OCI-LY1 (cell line): ENCODE measurements around the gene GABRG3.

Experiments used
- H2AFZ ChIP-seq: fragments of 200-600 bp; sonication (generic), shearing (Covaris generic); 2 replicates; pipeline ENCODE4 v1.6.0; 2014; ENCODE audit warnings: antibody characterized with exemption, mild to moderate bottlenecking, low read length
- H3F3A ChIP-seq: fragments of 200-600 bp; sonication (generic), shearing (Covaris generic); 2 replicates; pipeline ENCODE4 v1.6.0; 2014; ENCODE audit warnings: mild to moderate bottlenecking, antibody characterized with exemption, low read length, moderate library complexity; ENCODE audit not compliant: insufficient read depth
- H3K27ac ChIP-seq: fragments of 200-600 bp; sonication (generic); 2 replicates; pipeline ENCODE4 v1.5.1; 2014; ENCODE audit warnings: low read length, mixed run types, mild to moderate bottlenecking, low read depth; ENCODE audit not compliant: poor library complexity, severe bottlenecking
- H3K27me3 ChIP-seq: fragments of 200-600 bp; sonication (generic); 2 replicates; pipeline ENCODE4 v1.6.0; 2014; ENCODE audit warnings: antibody characterized with exemption, mild to moderate bottlenecking, low read length, moderate library complexity; ENCODE audit not compliant: insufficient read depth
- H3K36me3 ChIP-seq: fragments of 200-600 bp; sonication (generic); 2 replicates; pipeline ENCODE4 v1.6.1; 2014; ENCODE audit warnings: mild to moderate bottlenecking, antibody characterized with exemption, low read length, moderate library complexity, mixed read lengths; ENCODE audit not compliant: insufficient read depth
- H3K4me1 ChIP-seq: fragments of 200-600 bp; sonication (generic); 2 replicates; pipeline ENCODE4 v1.5.1; 2014; ENCODE audit warnings: mild to moderate bottlenecking, low read length, moderate library complexity; ENCODE audit not compliant: insufficient read depth, severe bottlenecking
- H3K4me2 ChIP-seq: fragments of 200-600 bp; sonication (generic), shearing (Covaris generic); 2 replicates; pipeline ENCODE4 v1.6.1; 2014; ENCODE audit warnings: low read length
- H3K4me3 ChIP-seq: fragments of 200-600 bp; sonication (generic); 2 replicates; pipeline ENCODE4 v1.5.1; 2014; ENCODE audit warnings: low read length, low read depth, mild to moderate bottlenecking, mixed read lengths; ENCODE audit not compliant: poor library complexity, severe bottlenecking
- H3K79me2 ChIP-seq: fragments of 200-600 bp; shearing (Covaris generic); 2 replicates; pipeline ENCODE4 v1.6.1; 2016; ENCODE audit warnings: mixed run types, low read length, mixed read lengths; ENCODE audit not compliant: insufficient read depth
- H3K9ac ChIP-seq: fragments of 200-600 bp; sonication (generic), shearing (Covaris generic); 2 replicates; pipeline ENCODE4 v1.6.1; 2014; ENCODE audit warnings: mild to moderate bottlenecking, low read length, mixed read lengths
- H3K9me2 ChIP-seq: fragments of 200-600 bp; sonication (generic), shearing (Covaris generic); 2 replicates; pipeline ENCODE4 v1.6.1; 2014; ENCODE audit warnings: low read depth, mild to moderate bottlenecking, low read length, mixed read lengths
- H3K9me3 ChIP-seq: fragments of 200-600 bp; shearing (Covaris generic); 2 replicates; pipeline ENCODE4 v1.6.1; 2014; ENCODE audit warnings: low read length, mixed read lengths
- H4K20me1 ChIP-seq: fragments of 200-600 bp; sonication (generic), shearing (Covaris generic); 2 replicates; pipeline ENCODE4 v1.6.0; 2016; ENCODE audit warnings: mild to moderate bottlenecking, low read length; ENCODE audit not compliant: insufficient read depth
- EZH2 ChIP-seq: fragments of 200-600 bp; sonication (generic), shearing (Covaris generic); IDR thresholded peaks from 2 replicates; pipeline ENCODE4 v1.8.0; 2017; ENCODE audit warnings: borderline replicate concordance, mixed run types, mild to moderate bottlenecking, antibody characterized with exemption, low read length, moderate library complexity, mixed read lengths
- TF ChIP-seq, protein P1 (sequence below): fragments of 200-600 bp; sonication (generic), shearing (Covaris generic); IDR thresholded peaks from 2 replicates; pipeline ENCODE4 v1.5.1; 2017; ENCODE audit warnings: mild to moderate bottlenecking, antibody characterized with exemption, low read length, moderate library complexity, mixed read lengths

Gene GABRG3

DNA sequence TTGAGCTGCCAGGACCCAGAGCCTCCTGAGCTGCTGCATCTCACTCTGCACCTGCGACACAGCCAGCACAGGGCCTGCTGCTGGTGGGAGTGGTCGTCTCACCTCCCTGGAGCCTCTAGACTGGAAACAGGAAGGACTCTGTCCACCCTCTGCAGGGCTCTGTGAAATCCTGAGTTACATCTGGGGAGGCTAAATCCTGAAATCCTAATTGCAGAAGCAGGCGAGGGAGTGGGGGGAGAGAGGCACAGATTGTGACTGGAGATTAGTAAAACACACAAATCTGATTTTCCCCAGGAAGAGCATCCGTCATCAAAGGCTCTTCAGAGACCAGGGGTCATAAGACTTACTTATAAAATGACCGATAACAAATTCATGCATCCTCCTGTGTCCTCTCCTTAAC, 31.6 kb upstream of the GABRG3 start:
- TF ChIP-seq, protein P1, sequence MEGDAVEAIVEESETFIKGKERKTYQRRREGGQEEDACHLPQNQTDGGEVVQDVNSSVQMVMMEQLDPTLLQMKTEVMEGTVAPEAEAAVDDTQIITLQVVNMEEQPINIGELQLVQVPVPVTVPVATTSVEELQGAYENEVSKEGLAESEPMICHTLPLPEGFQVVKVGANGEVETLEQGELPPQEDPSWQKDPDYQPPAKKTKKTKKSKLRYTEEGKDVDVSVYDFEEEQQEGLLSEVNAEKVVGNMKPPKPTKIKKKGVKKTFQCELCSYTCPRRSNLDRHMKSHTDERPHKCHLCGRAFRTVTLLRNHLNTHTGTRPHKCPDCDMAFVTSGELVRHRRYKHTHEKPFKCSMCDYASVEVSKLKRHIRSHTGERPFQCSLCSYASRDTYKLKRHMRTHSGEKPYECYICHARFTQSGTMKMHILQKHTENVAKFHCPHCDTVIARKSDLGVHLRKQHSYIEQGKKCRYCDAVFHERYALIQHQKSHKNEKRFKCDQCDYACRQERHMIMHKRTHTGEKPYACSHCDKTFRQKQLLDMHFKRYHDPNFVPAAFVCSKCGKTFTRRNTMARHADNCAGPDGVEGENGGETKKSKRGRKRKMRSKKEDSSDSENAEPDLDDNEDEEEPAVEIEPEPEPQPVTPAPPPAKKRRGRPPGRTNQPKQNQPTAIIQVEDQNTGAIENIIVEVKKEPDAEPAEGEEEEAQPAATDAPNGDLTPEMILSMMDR, result no peak
- no peak for TF ChIP-seq EZH2
- Histone ChIP-seq H3F3A (no peaks in the 10 kb centered on the region), H3K9ac (no peak overlapping the region), H3K4me2 (no peak overlapping the region), H2AFZ (no peak overlapping the region), H3K4me1 (no peaks in the 10 kb centered on the region), H3K9me3 (no peaks in the 10 kb centered on the region), H3K27ac (no peak overlapping the region), H3K4me3 (no peak overlapping the region), H3K36me3 (no peaks in the 10 kb centered on the region), H3K9me2 (no peaks in the 10 kb centered on the region), H3K27me3 (no peaks in the 10 kb centered on the region), H3K79me2 (no peaks in the 10 kb centered on the region), H4K20me1 (no peaks in the 10 kb centered on the region)

GRCh38 chr15:26941489-26941888, 29.5 kb upstream of the GABRG3 start:
- Histone ChIP-seq H3K4me1 (no peaks in the 10 kb centered on the region), H3K27me3 (no peaks in the 10 kb centered on the region), H3K4me3 (no peak overlapping the region), H3F3A (no peaks in the 10 kb centered on the region), H3K4me2 (no peak overlapping the region), H3K27ac (no peak overlapping the region), H3K79me2 (no peaks in the 10 kb centered on the region), H3K36me3 (no peaks in the 10 kb centered on the region), H2AFZ (no peak overlapping the region), H3K9ac (no peak overlapping the region), H3K9me3 (no peaks in the 10 kb centered on the region), H4K20me1 (no peaks in the 10 kb centered on the region), H3K9me2 (no peaks in the 10 kb centered on the region)
- TF ChIP-seq EZH2, result no peak
- TF ChIP-seq, protein P1, result no peak

GRCh38 chr15:26943866-26944265, 27.1 kb upstream of the GABRG3 start:
- no peak overlapping the region for H3K9ac ChIP-seq
- no peaks in the 10 kb centered on the region for H3K4me1 ChIP-seq
- no peaks in the 10 kb centered on the region for H3K9me2 ChIP-seq
- H4K20me1 ChIP-seq, result no peaks in the 10 kb centered on the region
- H3K36me3 ChIP-seq, result no peaks in the 10 kb centered on the region
- no peaks in the 10 kb centered on the region for H3K9me3 ChIP-seq
- no peaks in the 10 kb centered on the region for H3F3A ChIP-seq
- no peak overlapping the region for H3K4me2 ChIP-seq
- no peaks in the 10 kb centered on the region for H3K79me2 ChIP-seq
- no peaks in the 10 kb centered on the region for H3K27me3 ChIP-seq
- no peak overlapping the region for H3K4me3 ChIP-seq
- TF ChIP-seq EZH2, result no peak
- TF ChIP-seq, protein P1, result no peak
- H2AFZ ChIP-seq, result no peak overlapping the region
- H3K27ac ChIP-seq, result no peak overlapping the region
